NT2/D1 (cell line): ENCODE data around the gene PTPN6.

Experiments used
- DNase-seq: peaks from one replicate; pipeline ENCODE4 v3.0.0-alpha.2; 2011; ENCODE audit warnings: low read depth, low spot score
- H3K27me3 ChIP-seq: 2 replicates; pipeline ENCODE4 v1.6.0; 2011; ENCODE audit warnings: mild to moderate bottlenecking; ENCODE audit not compliant: insufficient read length, insufficient read depth
- H3K36me3 ChIP-seq: 2 replicates; pipeline ENCODE4 v1.6.1; 2011; ENCODE audit warnings: mild to moderate bottlenecking, low read length, mixed read lengths; ENCODE audit not compliant: insufficient read depth, insufficient read length
- H3K4me1 ChIP-seq: 2 replicates; pipeline ENCODE4 v1.5.1; 2011; ENCODE audit not compliant: insufficient read depth, insufficient read length
- H3K4me3 ChIP-seq: 2 replicates; pipeline ENCODE4 v1.5.1; 2011; ENCODE audit warnings: low read depth; ENCODE audit not compliant: insufficient read length
- H3K9ac ChIP-seq: 2 replicates; pipeline ENCODE4 v1.6.0; 2011; ENCODE audit warnings: low read depth; ENCODE audit not compliant: insufficient read length
- H3K9me3 ChIP-seq: 2 replicates; pipeline ENCODE4 v1.5.1; 2011; ENCODE audit warnings: mild to moderate bottlenecking, low read length; ENCODE audit not compliant: insufficient read depth
- SUZ12 ChIP-seq: IDR thresholded peaks from 2 replicates; pipeline ENCODE4 v1.6.1; 2011; ENCODE audit not compliant: insufficient read length, insufficient read depth; ENCODE audit errors: extremely low read depth
- YY1 ChIP-seq: IDR thresholded peaks from 2 replicates; pipeline ENCODE4 v1.6.1; 2011; ENCODE audit not compliant: insufficient read length, insufficient read depth
- ZNF274 ChIP-seq: IDR thresholded peaks from 2 replicates; pipeline ENCODE4 v1.6.1; 2011; ENCODE audit warnings: mild to moderate bottlenecking, low read depth, low read length

The PTPN6 gene

GRCh38 chr12:6960593-6961277 is 9.6 kb downstream of the PTPN6 start:
- Histone ChIP-seq H3K9me3 (no peaks in the 10 kb centered on the region), H3K9ac (peak overlapping the region; percentile 86), H3K27me3 (no peaks in the 10 kb centered on the region), H3K4me3 (peak overlapping the region; percentile 47), H3K4me1 (peaks cover 59% of the 10 kb centered on the region), H3K36me3 (peaks cover 29% of the 10 kb centered on the region)
- DNase-seq, result no peak
- TF ChIP-seq ZNF274, result no peak
- no peak for TF ChIP-seq YY1
- no peak for TF ChIP-seq SUZ12

- peaks cover 60% of the 10 kb centered on the region for H3K4me1 ChIP-seq
- H3K9ac ChIP-seq, result peak overlapping the region; percentile 86
- no peaks in the 10 kb centered on the region for H3K27me3 ChIP-seq
- H3K36me3 ChIP-seq, result peaks cover 32% of the 10 kb centered on the region
- no peak for DNase-seq
- TF ChIP-seq YY1 (no peak), SUZ12 (no peak), ZNF274 (no peak)
- no peaks in the 10 kb centered on the region for H3K9me3 ChIP-seq
- peak overlapping the region; percentile 47 for H3K4me3 ChIP-seq
Observed at GRCh38 chr12:6961278-6961694, 10.1 kb downstream of the PTPN6 start.

DNA sequence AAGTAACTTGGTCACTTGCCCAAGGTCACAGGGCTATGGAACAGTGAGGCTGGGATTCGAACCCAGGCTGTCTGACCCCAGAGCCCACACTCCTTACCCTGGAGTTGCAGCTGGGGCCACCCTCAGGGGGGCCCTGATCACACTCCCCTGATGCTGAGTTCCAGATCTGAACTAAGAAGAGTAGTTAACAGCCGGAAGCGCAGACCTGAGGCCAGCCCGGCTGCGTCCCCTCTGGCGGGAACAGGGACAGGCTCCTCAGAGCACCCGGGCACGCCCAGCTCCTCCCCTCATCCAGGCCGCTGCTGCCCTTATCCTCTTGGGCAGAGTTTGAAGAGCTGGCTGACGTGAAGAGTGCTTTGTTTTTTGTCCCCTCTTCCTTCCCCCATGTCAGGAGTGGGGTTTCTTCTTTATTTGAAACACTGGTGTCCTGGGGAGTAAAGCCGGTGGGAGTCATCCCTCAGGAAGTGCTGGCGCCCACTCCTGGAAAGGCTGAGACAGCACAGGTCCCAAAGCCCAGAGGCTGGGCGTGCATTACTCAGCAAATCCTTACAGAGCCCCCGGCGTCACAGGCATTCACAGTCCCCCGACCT is 10.6 kb downstream of the PTPN6 start:
- no peak for TF ChIP-seq SUZ12
- TF ChIP-seq ZNF274, result no peak
- no peak for TF ChIP-seq YY1
- no peaks in the 10 kb centered on the region for H3K27me3 ChIP-seq
- peak; percentile 96 for DNase-seq
- peak overlapping the region; percentile 47 for H3K4me3 ChIP-seq
- no peaks in the 10 kb centered on the region for H3K9me3 ChIP-seq
- peaks cover 60% of the 10 kb centered on the region for H3K4me1 ChIP-seq
- H3K9ac ChIP-seq, result peak overlapping the region; percentile 86
- peaks cover 36% of the 10 kb centered on the region for H3K36me3 ChIP-seq

DNA sequence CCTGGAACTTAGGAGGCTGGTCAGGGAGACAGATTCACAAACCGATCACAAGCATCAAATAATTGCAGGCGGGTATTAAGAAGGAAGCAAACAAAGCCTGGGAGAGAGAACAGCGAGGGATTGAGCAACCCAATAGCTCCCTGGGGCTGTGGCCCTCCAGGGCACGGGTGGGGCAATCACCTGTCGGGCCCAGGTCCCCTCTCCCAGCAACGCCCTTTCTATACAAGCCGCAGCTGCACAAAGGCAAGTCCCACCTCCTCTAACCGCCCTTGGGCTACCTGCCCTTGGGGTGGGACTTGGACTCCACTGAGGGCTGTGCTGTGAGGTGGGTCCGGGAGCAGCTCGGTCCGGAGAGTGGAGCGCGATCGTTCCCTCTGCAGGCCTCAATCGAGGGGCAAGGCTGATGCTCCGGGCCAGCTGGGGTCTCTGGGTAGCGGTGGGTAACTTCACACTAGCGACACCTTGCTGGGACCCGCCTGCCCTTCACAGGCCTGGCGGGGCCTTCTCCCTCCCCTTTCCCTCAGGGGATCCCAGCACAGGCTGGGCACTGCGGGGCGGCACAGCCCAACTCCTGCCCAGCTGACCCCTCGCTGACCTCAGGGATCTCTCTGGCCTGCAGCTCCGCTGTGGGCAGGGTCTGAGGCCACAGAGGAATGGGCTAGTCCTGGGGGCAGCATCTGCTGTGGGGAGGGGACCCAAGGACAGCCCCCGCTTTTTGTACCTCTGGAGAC is 11.3 kb downstream of the PTPN6 start:
- Histone ChIP-seq H3K9me3 (no peaks in the 10 kb centered on the region), H3K36me3 (peaks cover 43% of the 10 kb centered on the region), H3K4me3 (peak overlapping the region; percentile 9), H3K9ac (peak overlapping the region; percentile 58), H3K27me3 (no peaks in the 10 kb centered on the region), H3K4me1 (peaks cover 60% of the 10 kb centered on the region)
- TF ChIP-seq YY1 (no peak), SUZ12 (no peak)
- DNase-seq, result no peak

DNA sequence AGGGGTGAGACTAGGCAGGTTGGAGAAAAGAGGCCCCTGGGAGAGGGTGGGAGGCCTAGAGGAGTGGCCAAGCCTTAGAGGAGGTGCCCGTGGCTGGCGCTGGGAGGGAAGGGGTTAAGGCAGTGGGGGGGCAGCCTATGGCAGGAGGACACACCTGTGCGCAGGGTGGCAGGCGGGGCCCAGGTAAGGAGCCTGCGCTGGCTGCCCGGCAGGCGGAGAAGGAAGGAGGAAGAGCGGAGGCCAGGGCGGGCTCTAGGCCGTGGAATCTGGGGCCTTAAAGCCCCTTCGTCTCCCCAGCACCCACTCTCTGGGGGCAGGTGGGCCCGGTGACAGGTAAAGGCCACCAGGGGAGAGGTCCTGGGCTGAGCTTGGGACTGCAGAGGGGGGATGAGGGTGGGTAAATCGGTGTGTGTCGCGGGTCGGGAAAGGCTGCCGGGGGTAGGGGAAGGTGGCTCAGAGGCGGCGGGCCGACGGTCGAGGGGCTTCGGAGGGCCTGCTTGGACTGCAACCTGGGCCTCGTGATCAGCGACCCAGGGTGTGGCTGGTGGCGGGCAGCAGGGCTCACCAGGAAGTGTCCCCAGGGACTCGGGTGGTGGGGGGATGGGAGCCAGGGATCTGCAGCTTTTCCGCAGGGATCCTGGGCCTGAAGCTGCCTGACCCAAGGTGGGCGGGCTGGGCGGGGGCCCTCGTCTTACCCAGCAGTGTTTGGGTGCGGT is 12.0 kb downstream of the PTPN6 start:
- H3K4me3 ChIP-seq, result no peak overlapping the region

DNA sequence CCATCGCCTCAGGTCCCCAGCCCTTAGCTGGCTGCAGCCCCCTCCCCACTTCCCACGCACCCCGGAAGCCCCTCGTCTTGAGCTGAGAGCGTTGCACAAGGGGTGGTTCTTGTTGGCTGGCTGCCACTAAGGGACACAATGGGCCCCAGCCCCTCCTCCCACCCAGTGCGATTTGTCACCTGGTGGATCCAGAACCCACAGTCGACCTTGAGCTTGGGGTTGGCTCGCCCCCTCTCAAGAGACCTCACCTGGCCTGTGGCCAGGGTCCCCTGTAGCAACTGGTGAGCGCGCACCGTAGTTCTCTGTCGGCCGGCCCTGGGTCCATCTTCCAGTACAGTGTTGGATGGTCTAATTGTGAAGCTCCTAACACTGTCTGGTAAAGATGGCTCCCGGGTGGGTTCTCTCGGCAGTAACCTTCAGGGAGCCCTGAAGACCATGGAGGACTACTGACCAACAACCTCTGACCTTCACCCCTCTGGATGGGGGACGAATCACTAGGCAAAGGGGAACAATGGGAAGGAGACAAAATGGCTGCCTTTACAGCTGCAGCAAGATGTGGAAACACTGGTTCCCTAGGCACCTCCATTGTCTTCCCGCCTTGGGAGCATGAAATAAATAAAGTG is 12.7 kb downstream of the PTPN6 start:
- no peak for TF ChIP-seq SUZ12
- TF ChIP-seq YY1, result peak; percentile 34
- TF ChIP-seq ZNF274, result no peak
- Histone ChIP-seq H3K36me3 (peaks cover 57% of the 10 kb centered on the region), H3K4me1 (peaks cover 62% of the 10 kb centered on the region), H3K9ac (no peak overlapping the region), H3K9me3 (no peaks in the 10 kb centered on the region), H3K4me3 (no peak overlapping the region), H3K27me3 (no peaks in the 10 kb centered on the region)
- no peak for DNase-seq

More for the DNA sequence above, 12.0 kb downstream of the PTPN6 start:
- Histone ChIP-seq H3K4me1 (peaks cover 61% of the 10 kb centered on the region), H3K36me3 (peaks cover 50% of the 10 kb centered on the region), H3K9me3 (no peaks in the 10 kb centered on the region), H3K27me3 (no peaks in the 10 kb centered on the region), H3K9ac (peak overlapping the region; percentile 58)
- no peak for DNase-seq
- TF ChIP-seq ZNF274 (no peak), YY1 (no peak), SUZ12 (no peak)
